ENCODE results near the gene CCDC183. TPM values are rescaled to one million over a fixed set of nuclear protein-coding genes. Genes with fewer than 3 reads are reported as not detected.
"Not testable (repeated sequence)": the region's sequence is repeated elsewhere in the genome, so short reads cannot be mapped to it uniquely, and the experiment has no call there.

The CCDC183 gene
- total and polyA plus RNA-seq, 4 donors, result 0.45 to 0.58 (median 0.48) TPM

GRCh38 chr9:136835932-136836904, 40.1 kb downstream of the CCDC183 start:
- DNase-seq (no peak), ATAC-seq (ENCODE audit: low FRiP score) (no peak)
- Histone ChIP-seq H3K36me3 (ENCODE audit: control insufficient read depth in 1 of 2, insufficient read depth in 2 of 2, low read length in 1 of 2) (no peaks in the 10 kb centered on the region), H3K27ac (ENCODE audit: low read depth in 1 of 2, low read length in 2 of 2) (no peak overlapping the region), H3K9me3 (ENCODE audit: control insufficient read depth, low read length) (no peaks in the 10 kb centered on the region), H3K4me3 (ENCODE audit: low read length in 2 of 2) (no peak overlapping the region), H3K27me3 (ENCODE audit: control insufficient read depth in 1 of 2, insufficient read depth in 2 of 2, low read length in 1 of 2) (no peaks in the 10 kb centered on the region), H3K4me1 (ENCODE audit: control insufficient read depth in 1 of 2, insufficient read depth in 2 of 2, low read length in 2 of 2) (no peaks in the 10 kb centered on the region)
- intact Hi-C loops (cut with DNase I), result no loop called here
- WGBS, 2 donors, result 82 to 86% methylated on average over 21 of the region's 21 CpGs

GRCh38 chr9:136837146-136837855, 41.2 kb downstream of the CCDC183 start:
- Histone ChIP-seq H3K27me3 (ENCODE audit: control insufficient read depth in 1 of 2, insufficient read depth in 2 of 2, low read length in 1 of 2) (no peaks in the 10 kb centered on the region), H3K9me3 (ENCODE audit: control insufficient read depth, low read length) (no peaks in the 10 kb centered on the region), H3K27ac (ENCODE audit: low read depth in 1 of 2, low read length in 2 of 2) (no peak overlapping the region), H3K36me3 (ENCODE audit: control insufficient read depth in 1 of 2, insufficient read depth in 2 of 2, low read length in 1 of 2) (no peaks in the 10 kb centered on the region), H3K4me1 (ENCODE audit: control insufficient read depth in 1 of 2, insufficient read depth in 2 of 2, low read length in 2 of 2) (no peaks in the 10 kb centered on the region), H3K4me3 (ENCODE audit: low read length in 2 of 2) (no peak overlapping the region)
- ATAC-seq (ENCODE audit: low FRiP score), result no peak
- DNase-seq, result no peak
- intact Hi-C loops (cut with DNase I), result no loop called here
- WGBS, 2 donors, result 90% methylated on average over 26 to 27 of the region's 27 CpGs

- H3K4me1 ChIP-seq (ENCODE audit: control insufficient read depth in 1 of 2, insufficient read depth in 2 of 2, low read length in 2 of 2); H3K27me3 ChIP-seq (ENCODE audit: control insufficient read depth in 1 of 2, insufficient read depth in 2 of 2, low read length in 1 of 2); H3K27ac ChIP-seq (ENCODE audit: low read depth in 1 of 2, low read length in 2 of 2); ATAC-seq (ENCODE audit: low FRiP score); H3K4me3 ChIP-seq (ENCODE audit: low read length in 2 of 2); H3K9me3 ChIP-seq (ENCODE audit: control insufficient read depth, low read length); intact Hi-C loops (cut with DNase I); DNase-seq; H3K36me3 ChIP-seq (ENCODE audit: control insufficient read depth in 1 of 2, insufficient read depth in 2 of 2, low read length in 1 of 2): not testable (repeated sequence)
- 87 to 90% methylated on average over 15 of the region's 15 CpGs for WGBS, 2 donors
These were observed 41.7 kb downstream of the CCDC183 start for GRCh38 chr9:136837856-136838277.

GRCh38 chr9:136838314-136839228, 42.4 kb downstream of the CCDC183 start:
- no peak for DNase-seq
- ATAC-seq (ENCODE audit: low FRiP score), result no peak
- 82 to 86% methylated on average over 29 of the region's 29 CpGs for WGBS, 2 donors
- no peaks in the 10 kb centered on the region for H3K9me3 ChIP-seq (ENCODE audit: control insufficient read depth, low read length)
- intact Hi-C loops (cut with DNase I), result no loop called here
- no peaks in the 10 kb centered on the region for H3K27me3 ChIP-seq (ENCODE audit: control insufficient read depth in 1 of 2, insufficient read depth in 2 of 2, low read length in 1 of 2)
- no peak overlapping the region for H3K4me3 ChIP-seq (ENCODE audit: low read length in 2 of 2)
- H3K36me3 ChIP-seq (ENCODE audit: control insufficient read depth in 1 of 2, insufficient read depth in 2 of 2, low read length in 1 of 2), result no peaks in the 10 kb centered on the region
- no peaks in the 10 kb centered on the region for H3K4me1 ChIP-seq (ENCODE audit: control insufficient read depth in 1 of 2, insufficient read depth in 2 of 2, low read length in 2 of 2)
- H3K27ac ChIP-seq (ENCODE audit: low read depth in 1 of 2, low read length in 2 of 2), result no peak overlapping the region

GRCh38 chr9:136839229-136840139, 43.3 kb downstream of the CCDC183 start:
- Histone ChIP-seq H3K4me3 (ENCODE audit: low read length in 2 of 2) (no peak overlapping the region), H3K4me1 (ENCODE audit: control insufficient read depth in 1 of 2, insufficient read depth in 2 of 2, low read length in 2 of 2) (no peaks in the 10 kb centered on the region), H3K27ac (ENCODE audit: low read depth in 1 of 2, low read length in 2 of 2) (no peak overlapping the region), H3K27me3 (ENCODE audit: control insufficient read depth in 1 of 2, insufficient read depth in 2 of 2, low read length in 1 of 2) (no peaks in the 10 kb centered on the region), H3K9me3 (ENCODE audit: control insufficient read depth, low read length) (no peaks in the 10 kb centered on the region), H3K36me3 (ENCODE audit: control insufficient read depth in 1 of 2, insufficient read depth in 2 of 2, low read length in 1 of 2) (no peaks in the 10 kb centered on the region)
- ATAC-seq (ENCODE audit: low FRiP score) (no peak), DNase-seq (no peak)
- 87% methylated on average over 36 of the region's 36 CpGs for WGBS, 2 donors
- intact Hi-C loops (cut with DNase I), result loop anchor here in 1 of 2 donors (5.0 to 10.0 kb wide), 2 partner anchors 32 to 155 kb away; partner anchors contain the start of genes CLIC3, PAXX and RABL6

GRCh38 chr9:136840140-136840876, 44.2 kb downstream of the CCDC183 start:
- Histone ChIP-seq H3K27me3 (ENCODE audit: control insufficient read depth in 1 of 2, insufficient read depth in 2 of 2, low read length in 1 of 2) (no peaks in the 10 kb centered on the region), H3K4me1 (ENCODE audit: control insufficient read depth in 1 of 2, insufficient read depth in 2 of 2, low read length in 2 of 2) (no peaks in the 10 kb centered on the region), H3K9me3 (ENCODE audit: control insufficient read depth, low read length) (no peaks in the 10 kb centered on the region), H3K4me3 (ENCODE audit: low read length in 2 of 2) (no peak overlapping the region), H3K27ac (ENCODE audit: low read depth in 1 of 2, low read length in 2 of 2) (no peak overlapping the region), H3K36me3 (ENCODE audit: control insufficient read depth in 1 of 2, insufficient read depth in 2 of 2, low read length in 1 of 2) (no peaks in the 10 kb centered on the region)
- WGBS, 2 donors, result 79 to 83% methylated on average over 29 to 32 of the region's 32 CpGs
- ATAC-seq (ENCODE audit: low FRiP score) (no peak), DNase-seq (no peak)
- intact Hi-C loops (cut with DNase I), result loop anchor here in 1 of 2 donors (5.0 to 10.0 kb wide), 2 partner anchors 33 to 154 kb away; partner anchors contain the start of genes CLIC3, PAXX and RABL6

- Histone ChIP-seq H3K27me3 (ENCODE audit: control insufficient read depth in 1 of 2, insufficient read depth in 2 of 2, low read length in 1 of 2) (no peaks in the 10 kb centered on the region), H3K4me1 (ENCODE audit: control insufficient read depth in 1 of 2, insufficient read depth in 2 of 2, low read length in 2 of 2) (no peaks in the 10 kb centered on the region), H3K4me3 (ENCODE audit: low read length in 2 of 2) (no peak overlapping the region), H3K9me3 (ENCODE audit: control insufficient read depth, low read length) (no peaks in the 10 kb centered on the region), H3K27ac (ENCODE audit: low read depth in 1 of 2, low read length in 2 of 2) (no peak overlapping the region), H3K36me3 (ENCODE audit: control insufficient read depth in 1 of 2, insufficient read depth in 2 of 2, low read length in 1 of 2) (no peaks in the 10 kb centered on the region)
- DNase-seq (no peak), ATAC-seq (ENCODE audit: low FRiP score) (no peak)
- WGBS, 2 donors, result 63 to 65% methylated on average over 28 of the region's 28 CpGs
- intact Hi-C loops (cut with DNase I), result loop anchor here in 1 of 2 donors (5.0 to 10.0 kb wide), 2 partner anchors 34 to 154 kb away; partner anchors contain the start of genes CLIC3, PAXX and RABL6
These were observed 44.9 kb downstream of the CCDC183 start for GRCh38 chr9:136840877-136841645.

Measured in aorta (tissue), 5 donors.